Measurements from ENCODE around the gene MAGI3.
"Not testable (repeated sequence)": the region's sequence is repeated elsewhere in the genome, so short reads cannot be mapped to it uniquely, and the experiment has no call there.

Gene MAGI3

DNA sequence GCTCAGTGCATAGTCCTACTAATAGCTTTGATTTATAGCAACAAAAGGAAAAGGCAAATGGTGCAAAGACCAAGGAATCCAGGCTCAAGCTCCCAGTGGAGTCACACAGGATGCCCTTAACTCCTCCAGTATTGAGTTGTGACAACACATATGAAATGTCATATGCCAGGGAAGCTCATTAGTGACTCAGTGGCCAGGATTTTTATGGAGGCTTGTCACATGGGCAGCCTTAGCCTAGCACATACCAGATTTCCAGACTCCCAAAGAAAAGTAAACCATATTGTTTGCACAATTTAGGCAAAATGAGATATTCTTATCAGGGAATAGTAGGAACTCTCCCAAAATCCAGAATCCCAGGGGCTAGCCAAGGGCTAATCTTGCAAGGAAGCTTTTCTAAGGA lies 129.2 kb downstream of the MAGI3 start:
- no peak for DNase-seq

DNA sequence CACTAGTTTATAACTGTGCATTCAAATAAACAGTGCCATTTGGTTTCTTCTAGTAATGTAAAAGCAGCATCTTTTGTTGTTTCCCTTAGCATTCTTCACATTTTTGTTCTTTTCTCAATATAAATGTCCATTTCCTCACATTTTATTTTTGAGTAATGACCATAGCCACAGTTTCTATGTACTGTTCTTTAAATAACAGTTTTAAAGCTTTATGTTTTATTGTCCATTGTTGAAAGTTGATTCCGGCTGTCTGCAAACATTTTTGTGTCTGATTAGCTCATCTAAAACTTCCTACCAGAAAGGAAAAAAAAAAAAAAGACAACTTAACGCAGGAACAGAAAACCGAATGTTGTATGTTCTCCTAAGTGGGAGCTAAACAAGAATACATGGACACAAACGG lies 139.7 kb downstream of the MAGI3 start:
- no peak for DNase-seq

GRCh38 chr1:113531321-113531720 lies 141.0 kb downstream of the MAGI3 start:
- no peak for DNase-seq

DNA sequence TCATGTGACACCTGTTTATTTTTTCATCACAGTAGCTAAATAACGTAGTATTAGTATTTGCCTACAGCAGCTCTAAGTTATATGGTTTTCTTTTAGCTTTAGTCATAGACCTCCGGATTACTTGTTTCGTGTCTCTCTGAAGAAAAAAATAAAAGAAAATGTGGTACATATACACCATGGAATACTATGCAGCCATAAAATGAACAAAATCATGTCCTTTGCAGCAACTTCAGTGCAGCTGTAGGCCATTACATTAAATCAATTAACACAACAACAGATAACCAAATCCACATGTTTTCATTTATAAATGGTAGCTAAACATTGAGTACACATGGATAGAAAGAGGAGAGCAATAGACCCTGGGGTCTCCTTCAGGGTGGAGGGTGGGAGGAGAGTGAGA lies 142.7 kb downstream of the MAGI3 start:
- DNase-seq: no peak

GRCh38 chr1:113534130-113534817 lies 144.0 kb downstream of the MAGI3 start:
- DNase-seq: no peak

DNA sequence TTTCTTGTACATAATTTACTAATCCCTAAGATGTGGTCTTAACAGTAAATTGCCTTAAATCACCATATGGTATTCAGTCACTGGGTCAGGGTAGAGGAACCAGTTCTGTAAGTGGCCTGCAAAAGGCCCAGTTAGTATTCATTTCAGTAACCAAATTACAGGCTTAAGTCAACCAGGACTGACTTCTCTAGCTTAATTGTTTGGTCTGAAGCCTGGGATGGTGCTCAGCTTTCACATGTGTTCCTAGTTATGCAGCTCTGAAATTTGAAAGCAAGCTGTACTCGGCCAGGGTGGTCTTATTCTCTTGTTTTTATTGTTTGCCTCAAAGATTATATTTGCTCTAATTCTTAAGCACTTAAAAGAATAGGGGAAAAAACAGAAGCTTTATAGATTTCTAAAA lies 144.6 kb downstream of the MAGI3 start:
- DNase-seq: no peak

DNA sequence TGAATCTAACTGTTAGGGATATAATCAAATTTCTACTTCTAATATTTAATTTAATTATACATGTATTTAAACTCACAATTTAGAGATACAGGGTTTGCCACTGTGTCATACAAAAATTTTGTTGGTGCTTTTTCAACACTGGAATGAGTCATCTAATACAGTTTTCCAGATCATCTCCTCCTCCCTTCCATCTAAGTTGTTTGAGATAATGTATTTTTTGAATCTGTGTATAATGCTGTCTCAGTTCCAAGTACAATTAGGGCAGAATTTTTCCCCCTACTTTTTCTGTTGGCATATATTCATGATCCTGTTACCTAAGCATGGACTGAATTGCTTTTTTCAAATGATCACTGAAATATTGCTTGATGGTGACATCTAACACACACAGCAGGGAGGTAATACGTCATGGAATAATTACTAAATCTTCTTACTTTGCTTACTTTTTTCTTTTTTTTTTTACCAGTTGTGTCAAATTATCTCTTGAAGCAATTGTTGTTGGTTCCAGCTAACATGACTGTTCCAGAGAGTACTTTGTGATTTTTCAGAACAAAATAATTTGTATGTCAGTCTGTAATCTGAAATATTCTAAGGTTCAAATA lies 146.0 kb downstream of the MAGI3 start:
- no peak for DNase-seq

DNA sequence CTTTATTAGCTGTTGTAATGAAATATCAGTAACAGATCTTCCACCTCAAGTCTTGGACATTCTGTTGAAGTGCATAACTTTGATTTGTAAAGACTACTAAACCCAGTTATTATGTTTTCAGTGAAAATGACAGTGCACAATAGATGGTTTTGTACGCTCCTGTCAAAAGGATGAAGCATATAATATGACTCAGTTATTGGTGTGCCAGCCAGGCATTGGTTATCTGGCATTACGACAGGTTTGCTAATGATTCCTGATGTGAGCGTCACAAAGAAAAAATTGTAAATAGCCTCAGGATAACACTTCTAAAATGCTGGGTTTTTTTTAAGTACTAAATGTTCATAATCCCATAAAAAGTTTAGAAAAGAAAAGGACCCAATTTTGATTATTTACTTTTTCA lies 147.9 kb downstream of the MAGI3 start:
- DNase-seq: no peak

GRCh38 chr1:113540335-113540734 lies 150.0 kb downstream of the MAGI3 start:
- no peak for DNase-seq

- no peak for DNase-seq
These were observed 150.8 kb downstream of the MAGI3 start for GRCh38 chr1:113541106-113541505.

GRCh38 chr1:113542221-113542701 lies 151.9 kb downstream of the MAGI3 start:
- DNase-seq: no peak

- no peak for DNase-seq
These were observed 152.8 kb downstream of the MAGI3 start for GRCh38 chr1:113543110-113543509.

- no peak for DNase-seq
These were observed 154.9 kb downstream of the MAGI3 start for GRCh38 chr1:113545210-113545609.

GRCh38 chr1:113545626-113546025 lies 155.3 kb downstream of the MAGI3 start:
- DNase-seq: no peak

GRCh38 chr1:113551728-113552127 lies 161.4 kb downstream of the MAGI3 start:
- DNase-seq: no peak

GRCh38 chr1:113552244-113552643 lies 161.9 kb downstream of the MAGI3 start:
- no peak for DNase-seq

DNA sequence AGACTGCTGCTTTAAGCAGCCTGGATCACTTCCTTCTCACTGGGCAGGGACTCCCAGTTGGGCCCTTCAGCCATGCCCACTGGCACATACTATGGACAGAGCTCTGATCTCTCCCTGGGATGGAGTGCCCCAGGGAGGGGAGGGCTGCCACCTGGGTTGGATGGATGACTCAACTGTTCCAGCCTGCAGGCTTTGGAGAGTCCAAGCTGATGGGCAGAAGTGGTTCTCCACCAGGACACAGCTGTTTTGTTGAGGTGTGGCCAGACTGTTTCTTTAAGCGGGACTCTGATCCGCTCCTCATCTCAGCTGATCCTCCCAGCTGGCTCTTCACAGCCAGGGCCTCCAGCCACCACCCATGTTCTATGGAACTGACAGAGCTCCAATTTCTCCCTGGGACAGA lies 166.9 kb downstream of the MAGI3 start:
- no peak for DNase-seq

DNA sequence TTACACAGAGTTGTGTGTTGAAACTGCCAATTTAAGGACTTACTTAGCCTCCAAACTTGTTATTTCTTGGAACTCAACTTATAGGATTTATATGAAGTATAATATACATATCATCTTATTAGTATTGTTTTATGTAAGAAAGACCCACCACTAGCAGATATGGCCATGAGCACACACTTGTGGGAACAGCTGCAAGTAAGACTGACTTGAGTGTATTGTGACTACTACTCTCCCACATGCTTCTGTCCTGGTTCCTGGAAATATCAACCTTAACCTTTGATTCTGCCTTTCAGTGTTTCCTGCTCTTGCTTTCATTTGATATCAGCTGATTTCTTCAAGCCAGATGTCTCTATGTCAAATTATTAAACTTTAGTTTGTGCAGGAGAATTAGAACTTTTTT lies 175.3 kb downstream of the MAGI3 start:
- no peak for DNase-seq

- no peak for DNase-seq
These were observed 177.1 kb downstream of the MAGI3 start for GRCh38 chr1:113567427-113567826.

DNA sequence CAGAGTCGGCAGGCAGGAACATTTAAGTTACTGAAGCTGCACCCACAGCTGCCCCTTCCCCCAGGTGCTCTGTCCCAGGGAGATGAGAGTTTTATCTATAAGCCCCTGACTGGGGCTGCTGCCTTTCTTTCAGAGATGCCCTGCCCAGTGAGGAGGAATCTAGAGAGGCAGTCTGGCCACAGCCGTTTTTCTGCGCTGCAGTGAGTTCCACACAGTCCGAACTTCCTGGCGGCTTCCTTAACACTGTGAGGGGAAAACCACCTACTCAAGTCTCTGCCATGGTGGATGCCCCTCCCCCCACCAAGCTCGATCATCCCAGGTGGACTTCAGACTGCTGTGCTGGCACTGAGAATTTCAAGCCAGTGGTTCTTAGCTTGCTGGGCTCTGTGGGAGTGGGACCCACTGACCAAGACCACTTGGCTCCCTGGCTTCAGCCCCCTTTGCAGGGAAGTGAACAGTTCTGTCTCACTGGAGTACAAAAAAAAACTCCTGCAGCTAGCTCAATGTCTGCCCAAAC lies 185.5 kb downstream of the MAGI3 start:
- not testable (repeated sequence) for DNase-seq

DNA sequence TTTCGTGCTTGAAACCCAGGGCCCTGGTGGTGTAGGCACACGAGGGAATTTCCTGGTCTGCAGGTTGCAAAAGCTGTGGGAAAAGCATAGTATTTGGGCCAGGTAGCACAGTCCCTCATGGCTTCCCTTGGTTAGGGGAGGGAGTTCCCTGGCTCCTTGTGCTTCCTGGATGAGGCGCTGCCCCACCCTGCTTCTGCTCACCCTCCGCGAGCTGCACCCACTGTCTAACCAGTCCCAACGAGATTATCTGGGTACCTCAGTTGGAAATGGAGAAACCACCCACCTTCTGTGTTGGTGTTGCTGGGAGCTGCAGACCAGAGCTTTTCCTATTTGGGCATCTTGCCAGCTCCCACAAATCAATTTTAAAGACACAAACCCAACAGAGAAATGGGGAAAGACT lies 186.0 kb downstream of the MAGI3 start:
- no peak for DNase-seq

DNA sequence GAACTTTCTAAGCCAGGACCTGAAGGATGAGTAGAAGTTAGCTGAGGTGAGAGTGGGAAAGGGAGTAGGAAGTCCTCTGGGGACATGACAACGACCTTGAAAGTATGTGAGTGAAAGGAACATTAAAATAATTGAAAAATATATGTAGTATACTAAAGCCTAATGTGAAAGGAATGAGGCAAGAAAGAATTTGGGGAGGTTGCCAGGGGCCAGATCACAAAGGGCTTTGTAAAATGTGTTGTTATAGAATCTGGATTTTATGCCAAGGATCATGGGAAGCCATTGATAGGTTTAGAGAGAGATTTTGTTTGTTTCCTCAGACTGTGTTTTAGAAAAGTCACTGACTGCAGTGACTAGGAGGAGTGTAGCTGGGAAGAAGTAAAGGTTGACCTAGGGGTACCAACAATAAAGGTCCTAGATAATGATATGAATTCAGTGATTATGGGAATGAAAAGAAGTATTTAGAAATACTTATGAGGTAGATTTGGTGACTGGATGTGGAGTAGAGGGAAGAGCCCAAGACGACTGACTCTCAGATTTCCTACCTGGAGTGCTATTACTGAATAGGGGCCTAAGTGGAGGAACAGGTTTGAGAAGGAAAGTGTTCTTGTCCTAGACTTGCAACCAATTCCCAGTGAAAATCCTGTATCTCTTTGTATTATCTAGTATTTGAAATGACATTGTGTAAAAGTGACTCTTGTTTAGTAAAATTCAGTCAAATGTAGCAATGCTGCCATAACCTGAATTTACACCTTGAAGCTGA lies 189.1 kb downstream of the MAGI3 start:
- no peak for DNase-seq

- DNase-seq: no peak
These were observed 191.0 kb downstream of the MAGI3 start for GRCh38 chr1:113581323-113581722.

GRCh38 chr1:113582084-113582483 lies 191.8 kb downstream of the MAGI3 start:
- DNase-seq: no peak
